Keratinocyte (primary cell): Measurements from ENCODE around the gene TPI1. TPM values are rescaled to one million over a fixed set of nuclear protein-coding genes. Genes with fewer than 3 reads are reported as not detected.

Source experiments
- DNase-seq: peaks from one replicate; pipeline ENCODE4 v3.0.0-alpha.2; 2011; ENCODE audit warnings: low read depth, missing footprints, low spot score
- FAIRE-seq: peaks from 2 replicates; lab custom pipeline; 2011; peaks lifted over from hg19 to GRCh38; lab: Jason Lieb, UNC
- H2AFZ ChIP-seq: 2 replicates; pipeline ENCODE4 v1.6.0; 2012; ENCODE audit warnings: low read length, control low read depth, inconsistent platforms; ENCODE audit not compliant: control insufficient read depth
- H3K27ac ChIP-seq: 2 replicates; pipeline ENCODE4 v1.5.1; 2011; ENCODE audit warnings: low read length; ENCODE audit not compliant: control insufficient read depth, insufficient read depth
- H3K27me3 ChIP-seq: 3 replicates; pipeline ENCODE4 v1.6.0; 2011; ENCODE audit warnings: low read length; ENCODE audit not compliant: control insufficient read depth, insufficient read depth; ENCODE audit errors: extremely low read depth
- H3K36me3 ChIP-seq, 2 experiments: 2 replicates in 1 of 2; 3 replicates in 1 of 2; pipeline ENCODE4 v1.5.1; 2011; ENCODE audit warnings: low read length in 2 of 2, mild to moderate bottlenecking in 1 of 2; ENCODE audit not compliant: control insufficient read depth in 2 of 2, insufficient read depth in 2 of 2; ENCODE audit errors: extremely low read depth in 1 of 2
- H3K4me1 ChIP-seq: 3 replicates; pipeline ENCODE4 v1.5.1; 2011; ENCODE audit warnings: low read length; ENCODE audit not compliant: control insufficient read depth, insufficient read depth; ENCODE audit errors: extremely low read depth
- H3K4me2 ChIP-seq: 3 replicates; pipeline ENCODE4 v1.6.0; 2011; ENCODE audit warnings: low read depth, low read length; ENCODE audit not compliant: control insufficient read depth, insufficient read depth; ENCODE audit errors: extremely low read depth
- H3K4me3 ChIP-seq, 3 experiments: fragments of 200-600 bp in 1 of 3; sonication (generic) in 1 of 3; 2 replicates in 2 of 3; 3 replicates in 1 of 3; pipeline ENCODE4 v1.5.1; 2011 to 2016; ENCODE audit warnings: low read length in 3 of 3, mild to moderate bottlenecking in 3 of 3, control low read depth in 2 of 3, inconsistent platforms in 1 of 3, low read depth in 1 of 3, mixed read lengths in 1 of 3, mixed run types in 1 of 3, moderate library complexity in 1 of 3; ENCODE audit not compliant: control insufficient read depth in 2 of 3, insufficient read depth in 2 of 3; ENCODE audit errors: extremely low read depth in 1 of 3
- H3K79me2 ChIP-seq: 2 replicates; pipeline ENCODE4 v1.6.0; 2012; ENCODE audit warnings: low read length; ENCODE audit not compliant: control insufficient read depth, insufficient read depth
- H3K9ac ChIP-seq: 3 replicates; pipeline ENCODE4 v1.6.0; 2011; ENCODE audit warnings: low read length; ENCODE audit not compliant: control insufficient read depth, insufficient read depth; ENCODE audit errors: extremely low read depth
- H3K9me1 ChIP-seq: 3 replicates; pipeline ENCODE4 v1.6.0; 2011; ENCODE audit warnings: low read length; ENCODE audit not compliant: control insufficient read depth, insufficient read depth; ENCODE audit errors: extremely low read depth
- H3K9me3 ChIP-seq: 2 replicates; pipeline ENCODE4 v1.5.1; 2012; ENCODE audit warnings: low read depth, low read length; ENCODE audit not compliant: control insufficient read depth
- H4K20me1 ChIP-seq: 3 replicates; pipeline ENCODE4 v1.6.0; 2011; ENCODE audit warnings: low read length; ENCODE audit not compliant: control insufficient read depth, insufficient read depth; ENCODE audit errors: extremely low read depth
- EZH2 ChIP-seq: IDR thresholded peaks from one replicate; pipeline ENCODE4 v1.6.1; 2012; ENCODE audit warnings: inconsistent platforms, mild to moderate bottlenecking, low read length, moderate library complexity
- dilution Hi-C: fragments of 300-500 bp; cut with MboI; formaldehyde crosslinking; loops from one replicate; pipeline ENCODE4 v1.7.0; 2020; ENCODE audit warnings: low sequenced_read_pairs; ENCODE audit not compliant: extremely low pct_ligation_motif_present
- polyA plus RNA-seq, 5 experiments: library from polyadenylated mRNA; depleted of rRNA in 3 of 5; stranded (reverse) in 3 of 5; stranded (forward) in 1 of 5; unstranded in 1 of 5; fragments of >200 nt; gene quantifications; 1 replicate in 1 of 5; 2 replicates in 3 of 5; 3 replicates in 1 of 5; pipeline versions ENCODE4 v1.2.1 to v1.2.3, GENCODE V29; 2011 to 2012; ENCODE audit warnings: missing spikeins in 2 of 5, low read depth in 1 of 5, low replicate concordance in 1 of 5
- TF ChIP-seq, protein P1 (sequence below), 3 experiments: IDR thresholded peaks in 1 of 3; conservative IDR thresholded peaks in 1 of 3; optimal IDR thresholded peaks in 1 of 3; 2 replicates in 2 of 3; 3 replicates in 1 of 3; pipeline versions ENCODE3 to v1.5.1; 2011; ENCODE audit warnings: low read length in 3 of 3, mild to moderate bottlenecking in 3 of 3, moderate library complexity in 2 of 3, control low read depth in 1 of 3, inconsistent platforms in 1 of 3; ENCODE audit not compliant: insufficient read depth in 2 of 3; ENCODE audit errors: extremely low read depth in 1 of 3

Gene TPI1
- polyA plus RNA-seq, 1 donor (not counting 4 experiments of a cell fraction or from before 2014, with no cell fraction given): 1,551 TPM

- no peaks in the 10 kb centered on the region for H3K9me1 ChIP-seq
- H4K20me1 ChIP-seq: no peaks in the 10 kb centered on the region
- dilution Hi-C loops: no loop called here
- H3K9me3 ChIP-seq: no peaks in the 10 kb centered on the region
- TF ChIP-seq, protein P1, sequence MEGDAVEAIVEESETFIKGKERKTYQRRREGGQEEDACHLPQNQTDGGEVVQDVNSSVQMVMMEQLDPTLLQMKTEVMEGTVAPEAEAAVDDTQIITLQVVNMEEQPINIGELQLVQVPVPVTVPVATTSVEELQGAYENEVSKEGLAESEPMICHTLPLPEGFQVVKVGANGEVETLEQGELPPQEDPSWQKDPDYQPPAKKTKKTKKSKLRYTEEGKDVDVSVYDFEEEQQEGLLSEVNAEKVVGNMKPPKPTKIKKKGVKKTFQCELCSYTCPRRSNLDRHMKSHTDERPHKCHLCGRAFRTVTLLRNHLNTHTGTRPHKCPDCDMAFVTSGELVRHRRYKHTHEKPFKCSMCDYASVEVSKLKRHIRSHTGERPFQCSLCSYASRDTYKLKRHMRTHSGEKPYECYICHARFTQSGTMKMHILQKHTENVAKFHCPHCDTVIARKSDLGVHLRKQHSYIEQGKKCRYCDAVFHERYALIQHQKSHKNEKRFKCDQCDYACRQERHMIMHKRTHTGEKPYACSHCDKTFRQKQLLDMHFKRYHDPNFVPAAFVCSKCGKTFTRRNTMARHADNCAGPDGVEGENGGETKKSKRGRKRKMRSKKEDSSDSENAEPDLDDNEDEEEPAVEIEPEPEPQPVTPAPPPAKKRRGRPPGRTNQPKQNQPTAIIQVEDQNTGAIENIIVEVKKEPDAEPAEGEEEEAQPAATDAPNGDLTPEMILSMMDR (optimal IDR thresholded peaks at IDR 0.05 in 1 of 3, IDR thresholded peaks at IDR 0.05 in 1 of 3, conservative IDR thresholded peaks at IDR 0.05 in 1 of 3; ENCODE audit: extremely low read depth in 1 of 3, insufficient read depth in 2 of 3, low read length in 3 of 3): no peak
- peak; percentile 76 for TF ChIP-seq EZH2
- no peak within 1 kb of the TSS for H3K9ac ChIP-seq
- peak within 1 kb of the TSS; percentile 46 for H2AFZ ChIP-seq
- FAIRE-seq (no peak), DNase-seq (no peak)
- H3K36me3 ChIP-seq: no peaks in the 10 kb centered on the region
- H3K27me3 ChIP-seq: peaks cover 66% of the 10 kb centered on the region
- peak within 1 kb of the TSS; percentile 48 for H3K4me2 ChIP-seq
- peaks cover 6% of the 10 kb centered on the region for H3K4me1 ChIP-seq
- H3K79me2 ChIP-seq: no peaks in the 10 kb centered on the region
- no peak within 1 kb of the TSS for H3K27ac ChIP-seq
- H3K4me3 ChIP-seq: no peak within 1 kb of the TSS
Observed at GRCh38 chr12:6821591-6822425, 45.5 kb upstream of the TPI1 start, which contains the start of gene GPR162. GPR162 (plus strand) TSS chr12:6821821; CDS start chr12:6823899, 2,078 bp downstream.

DNA sequence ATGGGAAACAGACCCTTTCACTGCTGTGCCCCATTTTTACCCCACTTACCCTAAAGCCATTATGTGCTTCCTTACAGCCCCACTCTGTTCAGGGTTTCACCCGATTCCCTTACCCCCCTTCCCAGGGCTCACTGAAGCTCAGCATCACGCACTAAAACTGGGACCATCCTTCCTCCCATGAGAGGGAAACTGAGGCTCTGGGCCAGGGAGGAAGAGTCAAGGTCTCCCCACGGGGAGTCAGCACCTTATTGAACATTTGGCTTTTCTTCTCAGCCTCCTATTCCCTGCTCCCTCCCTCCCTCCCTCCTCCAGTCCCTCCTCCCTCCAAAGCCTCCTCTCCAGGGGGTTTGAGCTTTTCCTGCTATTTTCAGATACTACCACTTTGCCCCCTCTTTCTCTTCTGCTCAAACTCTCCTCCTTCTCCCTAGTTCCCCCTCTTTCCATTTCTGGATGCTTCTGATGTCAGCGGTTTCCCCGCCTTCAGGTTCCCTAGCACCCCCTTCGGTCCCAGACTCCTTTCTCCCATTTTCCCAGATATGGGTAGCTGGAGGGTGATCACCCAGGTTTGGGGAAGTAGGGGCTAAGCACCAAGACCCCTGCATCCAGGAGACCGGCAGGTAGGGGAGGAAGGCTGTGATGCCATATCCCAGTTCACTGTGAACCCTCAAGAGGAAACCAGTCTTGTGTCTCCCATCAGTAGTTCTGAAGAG is 44.8 kb upstream of the TPI1 start:
- Histone ChIP-seq H3K27me3 (peaks cover 66% of the 10 kb centered on the region), H3K4me3 (no peak overlapping the region), H3K9me1 (no peaks in the 10 kb centered on the region), H3K4me2 (no peak overlapping the region), H3K9me3 (no peaks in the 10 kb centered on the region), H3K36me3 (no peaks in the 10 kb centered on the region), H3K9ac (no peak overlapping the region), H3K79me2 (no peaks in the 10 kb centered on the region), H3K27ac (no peak overlapping the region), H3K4me1 (peaks cover 11% of the 10 kb centered on the region), H4K20me1 (no peaks in the 10 kb centered on the region), H2AFZ (no peak overlapping the region)
- TF ChIP-seq EZH2: no peak
- TF ChIP-seq, protein P1 (optimal IDR thresholded peaks at IDR 0.05 in 1 of 3, IDR thresholded peaks at IDR 0.05 in 1 of 3, conservative IDR thresholded peaks at IDR 0.05 in 1 of 3; ENCODE audit: extremely low read depth in 1 of 3, insufficient read depth in 2 of 3, low read length in 3 of 3): no peak
- FAIRE-seq (no peak), DNase-seq (no peak)
- dilution Hi-C loops: no loop called here
